A549 (cell line): ENCODE measurements around the gene ZNF146.

Experiments used
- BHLHE40 ChIP-seq: IDR thresholded peaks from 2 replicates; pipeline ENCODE4 v1.6.1; 2012; ENCODE audit warnings: low read depth, low read length, inconsistent platforms
- HOXA7 ChIP-seq: fragments of 250-450 bp; sonication (Bioruptor Pico); IDR thresholded peaks from 2 replicates; pipeline ENCODE4 v1.5.0; 2020; ENCODE audit warnings: mild to moderate bottlenecking, moderate library complexity
- KDM1A ChIP-seq: fragments of 200-600 bp; sonication (generic); IDR thresholded peaks from 2 replicates; pipeline ENCODE4 v1.6.1; 2016; ENCODE audit warnings: low read depth, mild to moderate bottlenecking
- MAFK ChIP-seq: fragments of 450-650 bp; IDR thresholded peaks from 2 replicates; pipeline ENCODE4 v1.6.1; 2014; ENCODE audit not compliant: partially characterized antibody
- POLR2AphosphoS2 ChIP-seq: conservative IDR thresholded peaks from 2 replicates; pipeline ENCODE4 v1.6.1; 2012; ENCODE audit warnings: low read length, improper control_type of control experiment, inconsistent platforms
- RFX5 ChIP-seq: fragments of 450-650 bp; IDR thresholded peaks from 2 replicates; pipeline ENCODE4 v1.7.1; 2014; ENCODE audit warnings: antibody characterized with exemption, mild to moderate bottlenecking, moderate library complexity
- SMC3 ChIP-seq: fragments of >200 bp; sonication (Bioruptor Twin); formaldehyde crosslinking; IDR thresholded peaks from 3 replicates; pipeline ENCODE4 v1.6.1; 2018; ENCODE audit warnings: inconsistent platforms
- ZSCAN20 ChIP-seq: fragments of 250-450 bp; sonication (Bioruptor Pico); IDR thresholded peaks from 2 replicates; pipeline ENCODE4 v1.8.0; 2022; ENCODE audit warnings: mild to moderate bottlenecking, moderate library complexity
- TF ChIP-seq, protein P1 (sequence below): fragments of >200 bp; sonication (Bioruptor Twin); formaldehyde crosslinking; IDR thresholded peaks from 3 replicates; pipeline ENCODE4 v1.5.1; 2016
- TF ChIP-seq, protein P2 (sequence below): fragments of 450-650 bp; IDR thresholded peaks from 2 replicates; pipeline ENCODE4 v1.6.1; 2014; ENCODE audit warnings: antibody characterized with exemption
- TF ChIP-seq, protein P3 (sequence below): fragments of 200-600 bp; sonication (generic); IDR thresholded peaks from 2 replicates; pipeline ENCODE4 v1.6.1; 2016; ENCODE audit warnings: antibody characterized with exemption, mild to moderate bottlenecking, moderate library complexity

DNA sequence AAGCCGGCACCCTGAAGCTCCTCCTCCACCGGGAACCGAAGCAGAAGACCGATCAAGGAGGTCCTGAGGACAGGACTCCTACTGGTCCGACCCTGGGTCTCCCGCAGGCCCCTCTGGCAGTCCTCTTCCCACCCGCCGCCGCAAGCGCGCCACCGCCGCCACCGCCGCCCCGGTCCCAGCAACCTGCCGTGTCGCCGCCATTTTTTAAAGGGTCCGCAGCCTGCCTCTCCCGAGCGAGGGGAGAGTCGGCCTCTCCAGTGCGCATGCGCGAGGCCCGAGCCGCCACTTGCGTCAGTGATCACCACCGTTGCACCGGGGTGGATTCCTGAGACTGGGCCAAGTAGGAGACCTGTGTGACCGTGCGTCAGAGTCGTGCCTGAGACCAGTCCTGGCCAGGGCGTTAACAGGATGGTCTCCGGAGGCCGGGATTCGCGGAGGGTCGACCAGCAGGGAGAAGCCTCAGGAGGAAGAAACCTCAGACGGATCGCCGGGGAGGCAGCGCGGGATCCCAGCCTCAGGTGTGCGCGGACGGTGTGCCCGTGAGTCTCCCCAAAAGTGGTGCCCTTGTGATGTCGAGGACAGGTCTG is 51.6 kb downstream of the ZNF146 start:
- TF ChIP-seq MAFK (no peak), POLR2AphosphoS2 (no peak), ZSCAN20 (no peak), RFX5 (no peak), HOXA7 (CRISPR knock-in tag) (no peak), KDM1A (no peak), BHLHE40 (no peak), SMC3 (no peak)
- TF ChIP-seq, protein P1, sequence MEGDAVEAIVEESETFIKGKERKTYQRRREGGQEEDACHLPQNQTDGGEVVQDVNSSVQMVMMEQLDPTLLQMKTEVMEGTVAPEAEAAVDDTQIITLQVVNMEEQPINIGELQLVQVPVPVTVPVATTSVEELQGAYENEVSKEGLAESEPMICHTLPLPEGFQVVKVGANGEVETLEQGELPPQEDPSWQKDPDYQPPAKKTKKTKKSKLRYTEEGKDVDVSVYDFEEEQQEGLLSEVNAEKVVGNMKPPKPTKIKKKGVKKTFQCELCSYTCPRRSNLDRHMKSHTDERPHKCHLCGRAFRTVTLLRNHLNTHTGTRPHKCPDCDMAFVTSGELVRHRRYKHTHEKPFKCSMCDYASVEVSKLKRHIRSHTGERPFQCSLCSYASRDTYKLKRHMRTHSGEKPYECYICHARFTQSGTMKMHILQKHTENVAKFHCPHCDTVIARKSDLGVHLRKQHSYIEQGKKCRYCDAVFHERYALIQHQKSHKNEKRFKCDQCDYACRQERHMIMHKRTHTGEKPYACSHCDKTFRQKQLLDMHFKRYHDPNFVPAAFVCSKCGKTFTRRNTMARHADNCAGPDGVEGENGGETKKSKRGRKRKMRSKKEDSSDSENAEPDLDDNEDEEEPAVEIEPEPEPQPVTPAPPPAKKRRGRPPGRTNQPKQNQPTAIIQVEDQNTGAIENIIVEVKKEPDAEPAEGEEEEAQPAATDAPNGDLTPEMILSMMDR: no peak
- TF ChIP-seq, protein P2, sequence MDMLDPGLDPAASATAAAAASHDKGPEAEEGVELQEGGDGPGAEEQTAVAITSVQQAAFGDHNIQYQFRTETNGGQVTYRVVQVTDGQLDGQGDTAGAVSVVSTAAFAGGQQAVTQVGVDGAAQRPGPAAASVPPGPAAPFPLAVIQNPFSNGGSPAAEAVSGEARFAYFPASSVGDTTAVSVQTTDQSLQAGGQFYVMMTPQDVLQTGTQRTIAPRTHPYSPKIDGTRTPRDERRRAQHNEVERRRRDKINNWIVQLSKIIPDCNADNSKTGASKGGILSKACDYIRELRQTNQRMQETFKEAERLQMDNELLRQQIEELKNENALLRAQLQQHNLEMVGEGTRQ: no peak
- TF ChIP-seq, protein P3, sequence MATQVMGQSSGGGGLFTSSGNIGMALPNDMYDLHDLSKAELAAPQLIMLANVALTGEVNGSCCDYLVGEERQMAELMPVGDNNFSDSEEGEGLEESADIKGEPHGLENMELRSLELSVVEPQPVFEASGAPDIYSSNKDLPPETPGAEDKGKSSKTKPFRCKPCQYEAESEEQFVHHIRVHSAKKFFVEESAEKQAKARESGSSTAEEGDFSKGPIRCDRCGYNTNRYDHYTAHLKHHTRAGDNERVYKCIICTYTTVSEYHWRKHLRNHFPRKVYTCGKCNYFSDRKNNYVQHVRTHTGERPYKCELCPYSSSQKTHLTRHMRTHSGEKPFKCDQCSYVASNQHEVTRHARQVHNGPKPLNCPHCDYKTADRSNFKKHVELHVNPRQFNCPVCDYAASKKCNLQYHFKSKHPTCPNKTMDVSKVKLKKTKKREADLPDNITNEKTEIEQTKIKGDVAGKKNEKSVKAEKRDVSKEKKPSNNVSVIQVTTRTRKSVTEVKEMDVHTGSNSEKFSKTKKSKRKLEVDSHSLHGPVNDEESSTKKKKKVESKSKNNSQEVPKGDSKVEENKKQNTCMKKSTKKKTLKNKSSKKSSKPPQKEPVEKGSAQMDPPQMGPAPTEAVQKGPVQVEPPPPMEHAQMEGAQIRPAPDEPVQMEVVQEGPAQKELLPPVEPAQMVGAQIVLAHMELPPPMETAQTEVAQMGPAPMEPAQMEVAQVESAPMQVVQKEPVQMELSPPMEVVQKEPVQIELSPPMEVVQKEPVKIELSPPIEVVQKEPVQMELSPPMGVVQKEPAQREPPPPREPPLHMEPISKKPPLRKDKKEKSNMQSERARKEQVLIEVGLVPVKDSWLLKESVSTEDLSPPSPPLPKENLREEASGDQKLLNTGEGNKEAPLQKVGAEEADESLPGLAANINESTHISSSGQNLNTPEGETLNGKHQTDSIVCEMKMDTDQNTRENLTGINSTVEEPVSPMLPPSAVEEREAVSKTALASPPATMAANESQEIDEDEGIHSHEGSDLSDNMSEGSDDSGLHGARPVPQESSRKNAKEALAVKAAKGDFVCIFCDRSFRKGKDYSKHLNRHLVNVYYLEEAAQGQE: no peak
